ENCODE data around the gene PDK2.

The PDK2 gene

GRCh38 chr17:50052822-50053653 is 42.1 kb upstream of the PDK2 start:
- DNase-seq (ENCODE audit: low read depth) = peak; percentile 92
- no peak overlapping the region for H3K4me3 ChIP-seq (replicated peaks; ENCODE audit: low read depth, low read length)
- TF ChIP-seq, protein P1, sequence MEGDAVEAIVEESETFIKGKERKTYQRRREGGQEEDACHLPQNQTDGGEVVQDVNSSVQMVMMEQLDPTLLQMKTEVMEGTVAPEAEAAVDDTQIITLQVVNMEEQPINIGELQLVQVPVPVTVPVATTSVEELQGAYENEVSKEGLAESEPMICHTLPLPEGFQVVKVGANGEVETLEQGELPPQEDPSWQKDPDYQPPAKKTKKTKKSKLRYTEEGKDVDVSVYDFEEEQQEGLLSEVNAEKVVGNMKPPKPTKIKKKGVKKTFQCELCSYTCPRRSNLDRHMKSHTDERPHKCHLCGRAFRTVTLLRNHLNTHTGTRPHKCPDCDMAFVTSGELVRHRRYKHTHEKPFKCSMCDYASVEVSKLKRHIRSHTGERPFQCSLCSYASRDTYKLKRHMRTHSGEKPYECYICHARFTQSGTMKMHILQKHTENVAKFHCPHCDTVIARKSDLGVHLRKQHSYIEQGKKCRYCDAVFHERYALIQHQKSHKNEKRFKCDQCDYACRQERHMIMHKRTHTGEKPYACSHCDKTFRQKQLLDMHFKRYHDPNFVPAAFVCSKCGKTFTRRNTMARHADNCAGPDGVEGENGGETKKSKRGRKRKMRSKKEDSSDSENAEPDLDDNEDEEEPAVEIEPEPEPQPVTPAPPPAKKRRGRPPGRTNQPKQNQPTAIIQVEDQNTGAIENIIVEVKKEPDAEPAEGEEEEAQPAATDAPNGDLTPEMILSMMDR (IDR thresholded peaks at IDR 0.05; ENCODE audit: low read length, missing control alignments) = no peak

GRCh38 chr17:50053654-50053960 is 41.5 kb upstream of the PDK2 start:
- TF ChIP-seq, protein P1 (IDR thresholded peaks at IDR 0.05; ENCODE audit: low read length, missing control alignments) = no peak
- H3K4me3 ChIP-seq (replicated peaks; ENCODE audit: low read depth, low read length) = no peak overlapping the region
- DNase-seq (ENCODE audit: low read depth) = no peak

DNA sequence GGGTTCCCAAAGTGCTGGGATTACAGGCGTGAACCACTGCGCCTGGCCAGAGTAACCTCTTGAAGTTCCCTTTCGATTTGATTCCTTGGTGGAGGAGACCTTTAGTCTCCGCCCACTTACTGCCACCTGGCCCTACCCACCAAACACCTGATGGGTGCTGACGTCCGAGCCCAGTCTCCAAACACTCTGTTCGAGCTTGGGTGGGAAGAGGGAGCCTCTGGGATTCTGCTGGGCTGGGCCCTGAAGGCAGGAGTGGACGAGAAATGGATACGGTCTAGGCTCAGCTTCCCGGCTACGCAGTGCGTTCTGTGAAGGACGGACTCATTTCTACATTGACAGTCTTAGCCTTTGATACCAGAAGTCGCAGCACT is 40.1 kb upstream of the PDK2 start:
- no peak for DNase-seq (ENCODE audit: low read depth)
- H3K4me3 ChIP-seq (replicated peaks; ENCODE audit: low read depth, low read length) = peak overlapping the region; percentile 62
- TF ChIP-seq, protein P1 (IDR thresholded peaks at IDR 0.05; ENCODE audit: low read length, missing control alignments) = no peak

- TF ChIP-seq, protein P1 (IDR thresholded peaks at IDR 0.05; ENCODE audit: low read length, missing control alignments) = no peak
- peak within 1 kb of the TSS; percentile 62 for H3K4me3 ChIP-seq (replicated peaks; ENCODE audit: low read depth, low read length)
- peak; percentile 88 for DNase-seq (ENCODE audit: low read depth)
Measured at GRCh38 chr17:50055426-50056216, 39.5 kb upstream of the PDK2 start, which contains the start of gene ITGA3. Gene ITGA3 (plus strand): TSS chr17:50056110. CDS start chr17:50056440, 330 bp downstream.

DNA sequence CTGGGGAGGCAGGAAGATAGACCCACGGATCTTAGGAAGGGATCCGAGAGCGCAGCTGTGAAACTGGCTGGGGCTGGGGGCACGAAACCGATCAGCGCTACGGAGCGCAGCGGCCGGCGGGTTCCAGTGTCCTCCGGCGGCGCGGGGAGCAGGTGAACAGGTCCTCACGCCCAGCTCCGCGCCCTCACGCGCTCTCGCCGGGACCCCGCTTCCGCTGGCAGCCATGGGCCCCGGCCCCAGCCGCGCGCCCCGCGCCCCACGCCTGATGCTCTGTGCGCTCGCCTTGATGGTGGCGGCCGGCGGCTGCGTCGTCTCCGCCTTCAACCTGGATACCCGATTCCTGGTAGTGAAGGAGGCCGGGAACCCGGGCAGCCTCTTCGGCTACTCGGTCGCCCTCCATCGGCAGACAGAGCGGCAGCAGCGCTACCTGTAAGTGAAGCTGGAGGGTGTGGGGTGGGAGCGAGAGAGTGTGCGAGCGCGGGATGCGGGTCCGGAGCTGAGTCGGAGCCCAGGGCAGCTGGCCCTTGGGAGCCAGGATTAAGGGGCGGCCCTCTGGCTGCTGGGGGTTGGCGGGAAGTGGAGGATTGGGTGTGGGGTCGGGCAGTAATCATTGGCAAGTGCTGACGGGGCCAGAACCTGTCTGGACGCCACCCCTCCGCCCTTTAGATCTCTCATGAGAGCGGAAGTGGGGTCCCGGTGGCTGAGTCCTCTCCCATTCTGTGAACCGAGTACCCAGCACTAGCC is 38.8 kb upstream of the PDK2 start:
- TF ChIP-seq, protein P1 (IDR thresholded peaks at IDR 0.05; ENCODE audit: low read length, missing control alignments) = peak; percentile 49
- H3K4me3 ChIP-seq (replicated peaks; ENCODE audit: low read depth, low read length) = peak overlapping the region; percentile 62
- DNase-seq (ENCODE audit: low read depth) = peak; percentile 71

DNA sequence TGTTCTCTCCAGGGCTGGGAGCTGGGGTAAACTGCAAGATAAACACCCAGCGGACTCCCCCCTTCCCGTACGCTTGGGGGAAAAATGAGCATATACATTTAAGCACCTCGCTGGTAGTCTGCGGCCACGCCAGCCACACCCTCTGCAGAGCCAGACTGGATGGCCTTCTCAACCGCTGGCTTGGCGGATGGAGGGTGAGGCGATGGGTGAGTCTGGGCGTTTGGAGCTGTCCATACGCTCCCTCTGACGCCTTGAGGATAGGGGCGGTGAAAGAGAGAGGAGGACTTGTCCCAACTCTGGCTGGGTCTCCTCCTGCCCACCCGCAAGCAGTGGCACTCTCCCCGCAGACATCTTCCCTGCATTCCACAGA is 38.2 kb upstream of the PDK2 start:
- DNase-seq (ENCODE audit: low read depth) = peak; percentile 47
- TF ChIP-seq, protein P1 (IDR thresholded peaks at IDR 0.05; ENCODE audit: low read length, missing control alignments) = no peak
- H3K4me3 ChIP-seq (replicated peaks; ENCODE audit: low read depth, low read length) = peak overlapping the region; percentile 62
